Fibroblast of lung (primary cell): ENCODE data around the gene HIRA. TPM values are rescaled to one million over a fixed set of nuclear protein-coding genes. Genes with fewer than 3 reads are reported as not detected.

Source experiments
- DNase-seq, 2 donors: peaks; one replicate each; pipeline versions ENCODE4 v3.0.0 to v3.0.0-alpha.2; 2010; ENCODE audit warnings: low read depth in 2 of 2
- H2AFZ ChIP-seq: 2 replicates; pipeline ENCODE4 v1.5.1; 2012; ENCODE audit warnings: low read length, control low read depth, inconsistent platforms
- H3K27ac ChIP-seq: 2 replicates; pipeline ENCODE4 v1.5.1; 2011; ENCODE audit warnings: low read length, control low read depth; ENCODE audit not compliant: insufficient read depth
- H3K27me3 ChIP-seq: 2 replicates; pipeline ENCODE4 v1.5.1; 2011; ENCODE audit warnings: mild to moderate bottlenecking, low read length; ENCODE audit not compliant: control insufficient read depth, insufficient read depth
- H3K36me3 ChIP-seq: 2 replicates; pipeline ENCODE4 v1.5.1; 2011; ENCODE audit warnings: low read length; ENCODE audit not compliant: control insufficient read depth, insufficient read depth
- H3K4me1 ChIP-seq: 2 replicates; pipeline ENCODE4 v1.5.1; 2011; ENCODE audit warnings: low read length; ENCODE audit not compliant: control insufficient read depth, insufficient read depth; ENCODE audit errors: extremely low read depth
- H3K4me2 ChIP-seq: 2 replicates; pipeline ENCODE4 v1.5.1; 2011; ENCODE audit warnings: low read length, control low read depth; ENCODE audit not compliant: insufficient read depth; ENCODE audit errors: extremely low read depth
- H3K4me3 ChIP-seq, 4 experiments: fragments of 200-600 bp in 1 of 4; sonication (generic) in 1 of 4; replicated peaks in 1 of 4; 2 replicates each; pipeline ENCODE4 v1.5.1; 2011 to 2016; ENCODE audit warnings: low read length in 4 of 4, low read depth in 3 of 4, mild to moderate bottlenecking in 3 of 4, control low read depth in 2 of 4, inconsistent platforms in 1 of 4, mixed read lengths in 1 of 4; ENCODE audit not compliant: insufficient read depth in 1 of 4; ENCODE audit errors: control extremely low read depth in 1 of 4
- H3K79me2 ChIP-seq: 2 replicates; pipeline ENCODE4 v1.5.1; 2012; ENCODE audit warnings: mild to moderate bottlenecking, low read length, inconsistent platforms; ENCODE audit not compliant: control insufficient read depth, insufficient read depth
- H3K9ac ChIP-seq: 2 replicates; pipeline ENCODE4 v1.5.1; 2011; ENCODE audit warnings: mild to moderate bottlenecking, low read length, control low read depth; ENCODE audit not compliant: insufficient read depth
- H3K9me3 ChIP-seq: 2 replicates; pipeline ENCODE4 v1.5.1; 2012; ENCODE audit warnings: low read depth, low read length; ENCODE audit not compliant: control insufficient read depth, insufficient read depth
- H4K20me1 ChIP-seq: 2 replicates; pipeline ENCODE4 v1.5.1; 2011; ENCODE audit warnings: low read length; ENCODE audit not compliant: control insufficient read depth, insufficient read depth; ENCODE audit errors: extremely low read depth
- CTCF ChIP-seq, 2 donors: IDR thresholded peaks in 1 of 2; conservative IDR thresholded peaks in 1 of 2; 1 replicate in 1 of 2; 2 replicates in 1 of 2; pipeline ENCODE4 v1.5.1; 2011 to 2012; ENCODE audit warnings: low read length in 2 of 2, control low read depth in 1 of 2, inconsistent platforms in 1 of 2, low read depth in 1 of 2, mild to moderate bottlenecking in 1 of 2
- EZH2 ChIP-seq: IDR thresholded peaks from 2 replicates; pipeline ENCODE4 v1.5.1; 2012; ENCODE audit warnings: low read length, control low read depth, mild to moderate bottlenecking; ENCODE audit errors: missing control alignments
- polyA plus RNA-seq, 2 donors: library from polyadenylated mRNA; depleted of rRNA in 1 of 2; stranded (reverse) in 1 of 2; unstranded in 1 of 2; fragments of >200 nt; gene quantifications; 2 replicates each; pipeline ENCODE4 v1.2.1, GENCODE V29; 2011 to 2012; ENCODE audit warnings: missing spikeins in 1 of 2
- total RNA-seq: library from RNA; depleted of rRNA; stranded (reverse); fragments of >200 nt; gene quantifications from 2 replicates; pipeline ENCODE4 v1.2.1, GENCODE V29; 2014

Gene HIRA
- total and polyA plus RNA-seq, 2 donors (not counting 1 experiment from before 2014, with no cell fraction given), result 19.2 to 20.5 TPM

GRCh38 chr22:19287076-19287707 is 144.3 kb downstream of the HIRA start:
- no peaks in the 10 kb centered on the region for H3K9me3 ChIP-seq
- no peaks in the 10 kb centered on the region for H3K36me3 ChIP-seq
- H3K4me1 ChIP-seq, result peaks cover 25% of the 10 kb centered on the region
- no peak overlapping the region for H3K27ac ChIP-seq
- no peaks in the 10 kb centered on the region for H3K79me2 ChIP-seq
- no peak overlapping the region for H3K4me3 ChIP-seq
- no peak overlapping the region for H3K4me2 ChIP-seq
- no peaks in the 10 kb centered on the region for H4K20me1 ChIP-seq
- H3K9ac ChIP-seq, result no peak overlapping the region
- peak; percentile 24 to 83 for DNase-seq
- no peak overlapping the region for H2AFZ ChIP-seq
- H3K27me3 ChIP-seq, result no peaks in the 10 kb centered on the region
- TF ChIP-seq CTCF (conservative IDR thresholded peaks at IDR 0.05 in 1 of 2, IDR thresholded peaks at IDR 0.05 in 1 of 2; ENCODE audit: low read depth in 1 of 2, low read length in 2 of 2) (no peak), EZH2 (no peak)

GRCh38 chr22:19285831-19286230 is 145.7 kb downstream of the HIRA start:
- no peak overlapping the region for H3K9ac ChIP-seq
- TF ChIP-seq EZH2 (no peak), CTCF (conservative IDR thresholded peaks at IDR 0.05 in 1 of 2, IDR thresholded peaks at IDR 0.05 in 1 of 2; ENCODE audit: low read depth in 1 of 2, low read length in 2 of 2) (no peak)
- H3K9me3 ChIP-seq, result no peaks in the 10 kb centered on the region
- peaks cover 23% of the 10 kb centered on the region for H3K4me1 ChIP-seq
- H3K36me3 ChIP-seq, result no peaks in the 10 kb centered on the region
- H2AFZ ChIP-seq, result no peak overlapping the region
- H3K79me2 ChIP-seq, result no peaks in the 10 kb centered on the region
- H3K27me3 ChIP-seq, result no peaks in the 10 kb centered on the region
- H4K20me1 ChIP-seq, result no peaks in the 10 kb centered on the region
- no peak for DNase-seq
- H3K4me2 ChIP-seq, result peak overlapping the region; percentile 37
- H3K4me3 ChIP-seq, result no peak overlapping the region
- peak overlapping the region; percentile 31 for H3K27ac ChIP-seq

Other genes starting within 250 kb of the HIRA start
- 11.3 and 13.4 TPM in 2 replicates for gene CLTCL1, start 140.0 kb downstream of the HIRA start, total RNA-seq
- 4.2 and 6.5 TPM in 2 replicates for gene CLTCL1, start 140.0 kb downstream of the HIRA start, polyA plus RNA-seq
- 44.8 and 49.8 TPM in 2 replicates for gene MRPL40, start 812 bp upstream of the HIRA start, total RNA-seq
- 44.4 and 51.7 TPM in 2 replicates for gene MRPL40, start 812 bp upstream of the HIRA start, polyA plus RNA-seq
- 16.2 and 17.7 TPM in 2 replicates for gene C22orf39, start 16.0 kb upstream of the HIRA start, total RNA-seq
- 14.2 and 15.9 TPM in 2 replicates for gene C22orf39, start 16.0 kb upstream of the HIRA start, polyA plus RNA-seq
- gene UFD1, start 47.5 kb upstream of the HIRA start, total RNA-seq, result 39.3 and 41.3 TPM in 2 replicates
- 86.2 and 140 TPM in 2 replicates for gene UFD1, start 47.5 kb upstream of the HIRA start, polyA plus RNA-seq
- gene CDC45, start 48.2 kb upstream of the HIRA start, total RNA-seq, result 1.0 and 3.8 TPM in 2 replicates
- 12.0 and 30.4 TPM in 2 replicates for gene CDC45, start 48.2 kb upstream of the HIRA start, polyA plus RNA-seq
- gene CLDN5, start 92.7 kb upstream of the HIRA start, total RNA-seq, result 0.33 and 0.51 TPM in 2 replicates
- gene CLDN5, start 92.7 kb upstream of the HIRA start, polyA plus RNA-seq, result not detected in 2 replicates